ENCODE data around the gene IRF6. TPM values are rescaled to one million over a fixed set of nuclear protein-coding genes. Genes with fewer than 3 reads are reported as not detected.
A peak's percentile ranks its signal among the peaks of the same experiment; 100 is the strongest.

Gene IRF6
- total RNA-seq, 1 experiment from 2014 or later: 61.6 TPM

DNA sequence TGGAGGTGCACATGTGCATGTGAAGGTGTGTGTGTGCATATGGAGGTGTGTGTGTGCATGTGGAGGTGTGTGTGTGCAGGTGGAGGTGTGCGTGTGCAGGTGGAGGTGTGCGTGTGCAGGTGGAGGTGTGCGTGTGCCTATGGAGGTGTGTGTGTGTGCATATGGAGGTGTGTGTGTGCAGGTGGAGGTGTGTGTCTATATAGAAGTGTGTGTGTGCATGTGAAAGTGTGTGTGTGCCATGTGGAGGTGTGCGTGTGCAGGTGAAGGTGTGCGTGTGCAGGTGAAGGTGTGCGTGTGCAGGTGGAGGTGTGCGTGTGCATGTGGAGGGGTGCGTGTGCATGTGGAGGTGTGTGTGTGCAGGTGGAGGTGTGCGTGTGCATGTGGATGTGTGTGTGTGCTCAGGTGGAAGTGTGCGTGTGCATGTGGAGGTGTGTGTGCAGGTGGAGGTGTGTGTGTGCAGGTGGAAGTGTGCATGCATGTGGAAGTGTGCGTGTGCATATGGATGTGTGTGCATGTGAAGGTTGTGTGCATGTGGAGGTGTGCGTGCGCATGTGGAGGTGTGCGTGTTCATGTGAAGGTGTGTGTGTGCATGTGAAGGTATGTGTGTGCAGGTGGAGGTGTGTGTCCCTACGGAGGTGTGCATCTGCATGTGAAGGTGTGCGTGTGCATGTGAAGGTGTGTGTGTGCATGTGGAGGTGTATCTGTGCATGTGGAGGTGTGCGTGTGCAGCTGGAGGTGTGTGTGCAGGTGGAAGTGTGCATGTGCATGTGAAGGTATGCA is 35.1 kb downstream of the IRF6 start:
- no peak overlapping the region for H3K27ac ChIP-seq (ENCODE audit: low read length)
- no peaks in the 10 kb centered on the region for H3K9me2 ChIP-seq (replicated peaks; ENCODE audit: low read length)
- no peak overlapping the region for H3K9ac ChIP-seq (ENCODE audit: low read length)
- intact Hi-C loops (cut with micrococcal nuclease): no loop called here
- no peak overlapping the region for H3K4me2 ChIP-seq (ENCODE audit: low read length)
- H3K9me3 ChIP-seq (ENCODE audit: low read length): no peaks in the 10 kb centered on the region
- TF ChIP-seq CTCF (conservative IDR thresholded peaks at IDR 0.05; ENCODE audit: low read depth, low read length) (no peak), EZH2 (IDR thresholded peaks at IDR 0.05; ENCODE audit: low read length, unreplicated experiment) (no peak), EZH2phosphoT487 (IDR thresholded peaks at IDR 0.05; ENCODE audit: borderline replicate concordance, low read length) (no peak)
- no peaks in the 10 kb centered on the region for H3K36me3 ChIP-seq (ENCODE audit: low read depth, low read length)
- H3K4me3 ChIP-seq (ENCODE audit: low read length): no peak overlapping the region
- ChIA-PET CTCF (no interaction called here), POLR2A (ENCODE audit: unreplicated experiment) (no interaction called here)
- DNase-seq (no peak), ATAC-seq (no peak)
- BruUV-seq (replicated peaks): no TSS peak
- no peaks in the 10 kb centered on the region for H3K79me2 ChIP-seq (ENCODE audit: low read length)
- no peaks in the 10 kb centered on the region for H3F3A ChIP-seq (ENCODE audit: low read length, unreplicated experiment)
- no peak overlapping the region for H2AFZ ChIP-seq (ENCODE audit: low read length)
- peaks cover 12% of the 10 kb centered on the region for H3K4me1 ChIP-seq (ENCODE audit: insufficient read depth, low read length)
- H3K27me3 ChIP-seq (ENCODE audit: low read length): no peaks in the 10 kb centered on the region
- H4K20me1 ChIP-seq (ENCODE audit: low read length): no peaks in the 10 kb centered on the region

DNA sequence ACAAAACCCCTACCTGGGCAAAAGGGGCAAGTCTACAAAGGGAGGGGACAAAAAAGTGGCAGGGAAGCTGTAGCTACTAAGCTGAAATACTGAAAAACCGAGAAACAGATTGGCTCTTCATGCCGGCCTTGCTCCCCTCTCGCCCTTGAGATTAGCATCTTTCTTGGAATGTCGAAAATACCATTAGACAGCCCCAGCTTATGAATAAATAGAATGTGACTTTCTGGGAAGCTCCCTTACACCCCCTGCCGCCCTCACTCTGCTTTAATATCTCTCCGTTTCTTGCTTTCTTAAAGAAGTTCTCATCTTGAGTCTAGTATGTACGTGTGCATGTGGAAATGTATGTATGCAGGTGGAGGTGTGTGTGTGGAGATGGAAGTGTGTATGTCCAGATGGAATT is 36.0 kb downstream of the IRF6 start:
- no peak overlapping the region for H3K9ac ChIP-seq (ENCODE audit: low read length)
- no peaks in the 10 kb centered on the region for H3K9me3 ChIP-seq (ENCODE audit: low read length)
- DNase-seq: no peak
- H3K4me1 ChIP-seq (ENCODE audit: insufficient read depth, low read length): peaks cover 12% of the 10 kb centered on the region
- no peaks in the 10 kb centered on the region for H3K36me3 ChIP-seq (ENCODE audit: low read depth, low read length)
- ATAC-seq: no peak
- BruUV-seq (replicated peaks): no TSS peak
- no peak overlapping the region for H3K4me3 ChIP-seq (ENCODE audit: low read length)
- H3K9me2 ChIP-seq (replicated peaks; ENCODE audit: low read length): no peaks in the 10 kb centered on the region
- intact Hi-C loops (cut with micrococcal nuclease): no loop called here
- H3K4me2 ChIP-seq (ENCODE audit: low read length): peak overlapping the region; percentile 30; the same call in 1 of the 2 replicates
- no peaks in the 10 kb centered on the region for H3F3A ChIP-seq (ENCODE audit: low read length, unreplicated experiment)
- ChIA-PET POLR2A (ENCODE audit: unreplicated experiment) (interaction anchor here (0.6 kb wide), 1 partner anchor 481 kb away, joined by 4 read pairs; no protein-coding TSS in a partner anchor), CTCF (no interaction called here)
- no peaks in the 10 kb centered on the region for H3K79me2 ChIP-seq (ENCODE audit: low read length)
- no peak overlapping the region for H2AFZ ChIP-seq (ENCODE audit: low read length)
- H3K27me3 ChIP-seq (ENCODE audit: low read length): no peaks in the 10 kb centered on the region
- no peaks in the 10 kb centered on the region for H4K20me1 ChIP-seq (ENCODE audit: low read length)
- H3K27ac ChIP-seq (ENCODE audit: low read length): peak overlapping the region; percentile 4; the same call in 1 of the 2 replicates
- TF ChIP-seq EZH2 (IDR thresholded peaks at IDR 0.05; ENCODE audit: low read length, unreplicated experiment): no peak
- no peak for TF ChIP-seq CTCF (conservative IDR thresholded peaks at IDR 0.05; ENCODE audit: low read depth, low read length)
- no peak for TF ChIP-seq EZH2phosphoT487 (IDR thresholded peaks at IDR 0.05; ENCODE audit: borderline replicate concordance, low read length)

Data from PC-3 (cell line).